T-helper 22 cell (primary cell): ENCODE data around the gene KIF12.
"Not testable (repeated sequence)": the region's sequence is repeated elsewhere in the genome, so short reads cannot be mapped to it uniquely, and the experiment has no call there.

Source experiments
- DNase-seq: peaks from one replicate; pipeline ENCODE4 v3.0.0-alpha.2; 2020; ENCODE audit warnings: low read depth

KIF12 gene

GRCh38 chr9:114098936-114099668 lies at the start of gene KIF12:
TSS of gene KIF12 (minus strand) at chr9:114099292. CDS start at chr9:114099276, 16 bp downstream.
- no peak for DNase-seq

- DNase-seq = no peak
Measured at GRCh38 chr9:114146735-114147134, 47.6 kb upstream of the KIF12 start.

- no peak for DNase-seq
Measured at GRCh38 chr9:114143234-114143633, 44.1 kb upstream of the KIF12 start.

GRCh38 chr9:114141553-114142402 lies 42.7 kb upstream of the KIF12 start:
- no peak for DNase-seq

- DNase-seq = no peak
Measured at GRCh38 chr9:114140850-114141249, 41.8 kb upstream of the KIF12 start.

- DNase-seq = no peak
Measured at GRCh38 chr9:114140401-114140800, 41.3 kb upstream of the KIF12 start.

GRCh38 chr9:114139071-114139470 lies 40.0 kb upstream of the KIF12 start:
- no peak for DNase-seq

- DNase-seq = no peak
Measured at GRCh38 chr9:114138552-114138971, 39.5 kb upstream of the KIF12 start.

GRCh38 chr9:114137831-114138230 lies 38.7 kb upstream of the KIF12 start:
- DNase-seq = no peak

- no peak for DNase-seq
Measured at GRCh38 chr9:114134827-114135396, 35.8 kb upstream of the KIF12 start.

GRCh38 chr9:114132550-114132918 lies 33.4 kb upstream of the KIF12 start:
- DNase-seq = no peak

GRCh38 chr9:114131808-114132549 lies 32.9 kb upstream of the KIF12 start:
- DNase-seq = no peak

- DNase-seq = no peak
Measured at GRCh38 chr9:114130624-114131277, 31.7 kb upstream of the KIF12 start.

- DNase-seq = no peak
Measured at GRCh38 chr9:114130141-114130540, 31.0 kb upstream of the KIF12 start.

GRCh38 chr9:114128759-114129158 lies 29.7 kb upstream of the KIF12 start:
- DNase-seq = not testable (repeated sequence)

GRCh38 chr9:114126247-114127060 lies 27.4 kb upstream of the KIF12 start:
- no peak for DNase-seq

- DNase-seq = no peak
Measured at GRCh38 chr9:114125476-114126013, 26.5 kb upstream of the KIF12 start.

- DNase-seq = no peak
Measured at GRCh38 chr9:114124666-114125475, 25.8 kb upstream of the KIF12 start.

- no peak for DNase-seq
Measured at GRCh38 chr9:114124138-114124537, 25.0 kb upstream of the KIF12 start.
